Spleen (tissue), 11 donors: ENCODE results near the gene CHMP3. TPM values are rescaled to one million over a fixed set of nuclear protein-coding genes. Genes with fewer than 3 reads are reported as not detected.

Experiments used
- DNase-seq: peaks from one replicate; pipeline ENCODE4 v3.0.0-alpha.2; 2020
- H3K27ac ChIP-seq, 8 donors: fragments of 200-600 bp; sonication (generic) in 7 of 8; 1 replicate in 4 of 8; 2 replicates in 4 of 8; pipeline versions ENCODE4 v1.5.0 to v1.8.0; 2016 to 2021; ENCODE audit warnings: inconsistent platforms in 4 of 8, mild to moderate bottlenecking in 4 of 8, moderate library complexity in 1 of 8
- H3K27me3 ChIP-seq, 7 donors: fragments of 200-600 bp; sonication (generic) in 6 of 7; replicated peaks in 1 of 7; 1 replicate in 4 of 7; 2 replicates in 3 of 7; pipeline versions ENCODE4 v1.5.0 to v1.8.0; 2016 to 2021; ENCODE audit warnings: inconsistent platforms in 3 of 7, mild to moderate bottlenecking in 1 of 7
- H3K36me3 ChIP-seq, 6 donors: fragments of 200-600 bp; sonication (generic) in 5 of 6; 1 replicate in 4 of 6; 2 replicates in 2 of 6; pipeline versions ENCODE4 v1.5.0 to v1.8.0; 2016 to 2021; ENCODE audit warnings: inconsistent platforms in 2 of 6
- H3K4me1 ChIP-seq, 6 donors: fragments of 200-600 bp; sonication (generic) in 5 of 6; 1 replicate in 3 of 6; 2 replicates in 3 of 6; pipeline versions ENCODE4 v1.5.0 to v1.8.0; 2016 to 2021; ENCODE audit warnings: inconsistent platforms in 3 of 6
- H3K4me3 ChIP-seq, 8 donors: fragments of 200-600 bp; sonication (generic) in 7 of 8; 1 replicate in 4 of 8; 2 replicates in 4 of 8; pipeline versions ENCODE4 v1.5.0 to v1.8.0; 2016 to 2021; ENCODE audit warnings: inconsistent platforms in 4 of 8, mild to moderate bottlenecking in 4 of 8, moderate library complexity in 2 of 8
- H3K9me3 ChIP-seq, 8 donors: fragments of 200-600 bp; sonication (generic) in 7 of 8; 1 replicate in 4 of 8; 2 replicates in 4 of 8; pipeline versions ENCODE4 v1.5.0 to v1.8.0; 2016 to 2021; ENCODE audit warnings: inconsistent platforms in 4 of 8
- POLR2A ChIP-seq, 3 donors: fragments of 450-650 bp; IDR thresholded peaks; one replicate each; pipeline ENCODE4 v1.5.1; 2017; ENCODE audit warnings: antibody characterized with exemption in 3 of 3, mild to moderate bottlenecking in 1 of 3
- POLR2AphosphoS5 ChIP-seq, 3 donors: sonication (generic); formaldehyde crosslinking; IDR thresholded peaks; one replicate each; pipeline ENCODE4 v1.5.1; 2017; ENCODE audit warnings: antibody characterized with exemption in 3 of 3
- WGBS, 5 donors: extraction: QIAGEN DNeasy Blood & Tissue Kit in 3 of 5; methylation state at CpG; one replicate each; pipeline versions ENCODE4 v1.1.5 to v1.1.7; 2013 to 2018; 5-methylcytosine and 5-hydroxymethylcytosine counted together
- intact Hi-C: fragments of 100-400 bp; cut with DNase I; formaldehyde crosslinking; loops from one replicate; pipeline ENCODE4 v1.15.0; 2023; ENCODE audit warnings: low total_unique reads
- polyA plus RNA-seq, 3 donors: library from polyadenylated mRNA; stranded (reverse); fragments of 200-250 nt; gene quantifications; one replicate each; pipeline ENCODE4 v1.2.1, GENCODE V29; 2013
- total RNA-seq, 7 donors: library from RNA; depleted of rRNA in 3 of 7; stranded (reverse); fragments of >200 nt in 3 of 7; fragmentation: NEBNext Ultra II Directional in 4 of 7; extraction: Animal tissue kit (Norgen Biotek cat#: 25700) in 4 of 7; gene quantifications; one replicate each; pipeline versions ENCODE4 v1.1.0 to v1.2.1, GENCODE V29; 2016 to 2021
- TF ChIP-seq, protein P1 (sequence below), 11 experiments: fragments of 200-600 bp in 7 of 11; fragments of 450-650 bp in 4 of 11; sonication (generic) in 4 of 11; IDR thresholded peaks in 8 of 11; conservative IDR thresholded peaks in 3 of 11; 1 replicate in 7 of 11; 2 replicates in 4 of 11; pipeline versions ENCODE4 v1.4.0 to v1.8.0; 2016 to 2021; ENCODE audit warnings: antibody characterized with exemption in 11 of 11, inconsistent platforms in 4 of 11, mild to moderate bottlenecking in 1 of 11
- donor health status: healthy with polysubstance abuse.
- donor health status: DM: no; HTN: no; CAD: no; lungs with moderate emphysema.
- donor health status: DM: no; HTN: no; CAD: no.
- donor health status: Bipolar disorder and iron deficiency.
- donor health status: healthy.
- donor health status: DM: no; HTN: no; CAD: no.
- donor health status: DM: yes; HTN: yes; CAD: no.

Gene CHMP3
- total and polyA plus RNA-seq, 10 donors, result 33.6 to 125 (median 79.3) TPM

DNA sequence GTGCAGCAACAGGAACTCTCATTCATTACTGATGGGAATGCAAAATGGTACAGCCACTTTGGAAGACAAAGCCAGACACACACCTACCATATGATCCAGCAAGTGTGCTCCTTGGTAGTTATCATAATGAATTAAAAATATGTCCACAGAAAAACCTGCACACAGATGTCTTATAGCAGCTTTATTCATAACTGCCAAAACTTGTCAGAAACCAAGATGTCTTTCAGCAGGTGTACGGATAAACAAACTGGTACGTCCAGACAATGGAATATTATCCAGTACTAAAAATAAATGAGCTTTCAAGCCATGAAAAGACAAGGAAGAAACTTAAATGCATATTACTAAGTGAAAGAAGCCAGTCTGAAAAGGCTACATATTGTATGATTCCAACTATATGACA lies 50.4 kb downstream of the CHMP3 start:
- Histone ChIP-seq H3K36me3 (peaks cover 0 to 44% (median 22%) of the 10 kb centered on the region in 6 donors), H3K4me1 (peaks cover 0 to 6% (median 0%) of the 10 kb centered on the region in 6 donors), H3K27me3 (no peaks in the 10 kb centered on the region), H3K27ac (no peak overlapping the region), H3K4me3 (no peak overlapping the region), H3K9me3 (no peaks in the 10 kb centered on the region)
- WGBS, 5 donors, result 92 to 100% (median 95%) methylated on average over 2 of the region's 2 CpGs
- intact Hi-C loops, result no loop called here
- TF ChIP-seq, protein P1, sequence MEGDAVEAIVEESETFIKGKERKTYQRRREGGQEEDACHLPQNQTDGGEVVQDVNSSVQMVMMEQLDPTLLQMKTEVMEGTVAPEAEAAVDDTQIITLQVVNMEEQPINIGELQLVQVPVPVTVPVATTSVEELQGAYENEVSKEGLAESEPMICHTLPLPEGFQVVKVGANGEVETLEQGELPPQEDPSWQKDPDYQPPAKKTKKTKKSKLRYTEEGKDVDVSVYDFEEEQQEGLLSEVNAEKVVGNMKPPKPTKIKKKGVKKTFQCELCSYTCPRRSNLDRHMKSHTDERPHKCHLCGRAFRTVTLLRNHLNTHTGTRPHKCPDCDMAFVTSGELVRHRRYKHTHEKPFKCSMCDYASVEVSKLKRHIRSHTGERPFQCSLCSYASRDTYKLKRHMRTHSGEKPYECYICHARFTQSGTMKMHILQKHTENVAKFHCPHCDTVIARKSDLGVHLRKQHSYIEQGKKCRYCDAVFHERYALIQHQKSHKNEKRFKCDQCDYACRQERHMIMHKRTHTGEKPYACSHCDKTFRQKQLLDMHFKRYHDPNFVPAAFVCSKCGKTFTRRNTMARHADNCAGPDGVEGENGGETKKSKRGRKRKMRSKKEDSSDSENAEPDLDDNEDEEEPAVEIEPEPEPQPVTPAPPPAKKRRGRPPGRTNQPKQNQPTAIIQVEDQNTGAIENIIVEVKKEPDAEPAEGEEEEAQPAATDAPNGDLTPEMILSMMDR (IDR thresholded peaks at IDR 0.05 in 8 of 11, conservative IDR thresholded peaks at IDR 0.05 in 3 of 11), result no peak
- TF ChIP-seq POLR2AphosphoS5 (IDR thresholded peaks at IDR 0.05) (no peak), POLR2A (IDR thresholded peaks at IDR 0.05) (no peak)
- DNase-seq, result no peak

DNA sequence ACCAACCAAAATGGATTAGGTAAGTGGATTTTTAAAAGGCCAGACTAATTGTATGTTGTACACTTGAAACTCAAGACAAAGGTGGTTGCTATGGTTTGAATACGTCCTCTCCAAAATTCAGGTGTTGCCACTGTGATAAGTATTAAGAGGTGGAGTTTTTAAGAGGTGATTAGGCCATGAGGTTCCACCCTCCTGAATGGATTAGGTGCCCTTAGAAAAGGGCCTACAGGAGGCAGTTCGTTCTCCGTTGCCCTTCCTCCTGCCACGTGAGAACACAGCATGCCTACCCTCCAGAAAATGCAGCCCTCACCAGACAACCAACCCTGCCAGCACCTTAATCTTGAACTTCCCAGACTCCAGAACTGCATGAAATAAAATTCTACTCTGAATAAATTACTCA lies 51.2 kb downstream of the CHMP3 start:
- DNase-seq, result no peak
- no peak overlapping the region for H3K27ac ChIP-seq

DNA sequence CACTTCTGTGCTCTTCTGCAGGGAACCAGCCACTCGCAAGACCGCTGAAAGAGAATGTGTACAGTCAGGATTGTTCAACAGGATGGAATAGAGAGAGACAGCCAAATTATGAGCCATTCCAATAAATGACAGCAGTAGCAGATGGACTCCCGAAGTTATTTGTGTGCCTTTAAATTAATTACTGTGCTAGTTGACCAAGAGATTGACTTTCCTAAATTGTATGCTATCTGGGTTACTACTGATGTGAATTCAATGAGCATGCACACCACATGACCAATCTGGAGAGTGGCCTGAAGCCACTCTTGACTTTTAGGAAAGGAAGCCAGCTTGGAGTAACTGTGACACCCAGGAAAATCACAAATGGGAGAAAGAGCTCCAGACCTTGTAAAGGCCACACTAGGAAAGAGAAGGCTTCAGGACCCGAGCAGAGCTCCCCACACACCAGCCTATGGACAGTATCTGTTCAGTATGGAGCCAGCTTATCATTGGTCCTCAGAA lies 52.8 kb downstream of the CHMP3 start:
- intact Hi-C loops, result no loop called here
- WGBS, 5 donors, result 90 to 96% (median 92%) methylated on average over 4 of the region's 4 CpGs
- DNase-seq, result no peak
- Histone ChIP-seq H3K4me1 (no peaks in the 10 kb centered on the region), H3K27me3 (no peaks in the 10 kb centered on the region), H3K4me3 (no peak overlapping the region), H3K27ac (no peak overlapping the region), H3K36me3 (peaks cover 0 to 62% (median 43%) of the 10 kb centered on the region in 6 donors), H3K9me3 (no peaks in the 10 kb centered on the region)
- TF ChIP-seq, protein P1 (IDR thresholded peaks at IDR 0.05 in 8 of 11, conservative IDR thresholded peaks at IDR 0.05 in 3 of 11), result no peak
- TF ChIP-seq POLR2A (IDR thresholded peaks at IDR 0.05) (no peak), POLR2AphosphoS5 (IDR thresholded peaks at IDR 0.05) (no peak)

More for the DNA sequence above, 51.2 kb downstream of the CHMP3 start:
- Histone ChIP-seq H3K9me3 (no peaks in the 10 kb centered on the region), H3K4me1 (peaks cover 0 to 6% (median 0%) of the 10 kb centered on the region in 6 donors), H3K27me3 (no peaks in the 10 kb centered on the region), H3K36me3 (peaks cover 0 to 49% (median 30%) of the 10 kb centered on the region in 6 donors), H3K4me3 (no peak overlapping the region)
- intact Hi-C loops, result no loop called here
- TF ChIP-seq POLR2AphosphoS5 (IDR thresholded peaks at IDR 0.05) (no peak), POLR2A (IDR thresholded peaks at IDR 0.05) (no peak)
- TF ChIP-seq, protein P1 (IDR thresholded peaks at IDR 0.05 in 8 of 11, conservative IDR thresholded peaks at IDR 0.05 in 3 of 11), result no peak
- WGBS, 5 donors, result 90 to 95% (median 92%) methylated on average over 4 of the region's 4 CpGs

DNA sequence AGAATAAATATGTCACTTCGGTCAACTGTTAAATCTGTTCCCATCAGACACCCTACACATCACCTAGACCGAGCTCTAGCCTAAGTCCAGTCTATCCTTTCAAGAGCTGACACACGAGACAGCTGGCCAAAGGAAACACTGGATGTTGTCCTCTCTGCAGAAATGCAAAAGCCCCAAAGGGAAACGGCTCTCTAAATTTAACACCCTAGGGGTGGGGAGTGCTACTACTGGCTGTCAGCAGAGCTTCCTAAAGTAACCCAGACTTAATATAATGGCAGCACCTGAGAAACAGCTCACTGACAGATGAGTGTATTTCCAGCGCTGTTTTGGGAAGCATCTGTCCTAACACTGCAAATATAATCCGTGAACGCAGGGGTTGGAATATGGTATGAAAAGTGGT lies 55.6 kb downstream of the CHMP3 start:
- Histone ChIP-seq H3K9me3 (peaks cover 0 to under 1% (median 0%) of the 10 kb centered on the region in 8 donors), H3K27me3 (no peaks in the 10 kb centered on the region), H3K4me1 (no peaks in the 10 kb centered on the region), H3K4me3 (no peak overlapping the region), H3K36me3 (peaks cover 0 to 82% (median 69%) of the 10 kb centered on the region in 6 donors), H3K27ac (no peak overlapping the region)
- intact Hi-C loops, result no loop called here
- no peak for DNase-seq
- TF ChIP-seq POLR2A (IDR thresholded peaks at IDR 0.05) (no peak), POLR2AphosphoS5 (IDR thresholded peaks at IDR 0.05) (no peak)
- TF ChIP-seq, protein P1 (IDR thresholded peaks at IDR 0.05 in 8 of 11, conservative IDR thresholded peaks at IDR 0.05 in 3 of 11), result no peak
- 92 to 97% (median 95%) methylated on average over 7 of the region's 7 CpGs for WGBS, 5 donors
